Heart left ventricle (tissue), 16 donors: Measurements from ENCODE around the gene SCN9A. TPM values are rescaled to one million over a fixed set of nuclear protein-coding genes. Genes with fewer than 3 reads are reported as not detected.
"Not testable (repeated sequence)": the region's sequence is repeated elsewhere in the genome, so short reads cannot be mapped to it uniquely, and the experiment has no call there.

ENCODE experiments used
- ATAC-seq, 4 donors: fragments of 200-7000 bp; cut with Tn5 transposase; one replicate each; pipeline ENCODE4 v1.9.1; 2020 to 2022; ENCODE audit warnings: moderate library complexity in 4 of 4, mild to moderate bottlenecking in 3 of 4, moderate number of reproducible peaks in 1 of 4
- DNase-seq, 5 donors: peaks; one replicate each; pipeline ENCODE4 v3.0.0-alpha.2; 2020
- H3K27ac ChIP-seq, 12 donors: fragments of 200-600 bp; sonication (generic) in 4 of 12; one replicate each; pipeline versions ENCODE4 v1.5.0 to v1.8.0; 2016 to 2022; ENCODE audit warnings: mild to moderate bottlenecking in 2 of 12
- H3K27me3 ChIP-seq, 9 donors: fragments of 200-600 bp; sonication (generic) in 2 of 9; one replicate each; pipeline versions ENCODE4 v1.5.1 to v1.8.0; 2016 to 2022; ENCODE audit warnings: mild to moderate bottlenecking in 3 of 9
- H3K36me3 ChIP-seq, 9 donors: fragments of 200-600 bp; sonication (generic) in 2 of 9; one replicate each; pipeline versions ENCODE4 v1.5.0 to v1.8.0; 2018 to 2022; ENCODE audit warnings: mild to moderate bottlenecking in 2 of 9
- H3K4me1 ChIP-seq, 12 donors: fragments of 200-600 bp; sonication (generic) in 4 of 12; one replicate each; pipeline versions ENCODE4 v1.5.0 to v1.8.0; 2016 to 2022; ENCODE audit warnings: mild to moderate bottlenecking in 3 of 12
- H3K4me3 ChIP-seq, 12 donors: fragments of 200-600 bp; sonication (generic) in 4 of 12; one replicate each; pipeline versions ENCODE4 v1.5.0 to v1.8.0; 2017 to 2022; ENCODE audit warnings: mild to moderate bottlenecking in 9 of 12, moderate library complexity in 4 of 12
- H3K9me3 ChIP-seq, 12 donors: fragments of 200-600 bp; sonication (generic) in 4 of 12; one replicate each; pipeline versions ENCODE4 v1.5.0 to v1.8.0; 2016 to 2022; ENCODE audit warnings: mild to moderate bottlenecking in 1 of 12
- CTCF ChIP-seq, 12 donors: fragments of 200-600 bp; sonication (generic) in 4 of 12; IDR thresholded peaks; one replicate each; pipeline versions ENCODE4 v1.5.0 to v1.8.0; 2018 to 2022; ENCODE audit warnings: antibody characterized with exemption in 12 of 12, mild to moderate bottlenecking in 5 of 12
- POLR2A ChIP-seq, 2 donors: fragments of 450-650 bp; IDR thresholded peaks; one replicate each; pipeline ENCODE4 v1.6.1; 2017; ENCODE audit warnings: antibody characterized with exemption in 2 of 2, mild to moderate bottlenecking in 2 of 2, moderate library complexity in 2 of 2
- WGBS, 4 donors: extraction: QIAGEN DNeasy Blood & Tissue Kit in 2 of 4; methylation state at CpG; one replicate each; pipeline versions ENCODE4 v1.1.5 to v1.1.7; 2013 to 2018; 5-methylcytosine and 5-hydroxymethylcytosine counted together
- intact Hi-C, 10 donors: fragments of 100-400 bp; cut with DNase I; formaldehyde crosslinking; loops; one replicate each; pipeline versions ENCODE4 v1.11.1 to v1.14.2; 2022
- polyA plus RNA-seq, 2 donors: library from polyadenylated mRNA; stranded (reverse); fragments of 200-250 nt; gene quantifications; one replicate each; pipeline ENCODE4 v1.2.3, GENCODE V29; 2013
- total RNA-seq, 9 donors: library from RNA; depleted of rRNA in 2 of 9; stranded (reverse); fragments of >200 nt in 2 of 9; fragmentation: NEBNext Ultra II Directional in 3 of 9; extraction: Animal tissue kit (Norgen Biotek cat#: 25700) in 3 of 9; gene quantifications; one replicate each; pipeline versions ENCODE4 v1.1.0 to v1.2.4, GENCODE V29; 2016 to 2023
- donor health status: ischemic (EF 13 %, LVEDD 7.1; RV severe dilation, severe dysfunction).
- donor health status: healthy with polysubstance abuse.
- donor health status: DM: no; HTN: yes; CAD: no.
- donor health status: DM: no; HTN: no; CAD: no.
- donor health status: ischemic (EF 25% LVEDD 6.9; RV normal size, moderate dysfunction).
- donor health status: ischemic (EF 25% LVEDD 5.7; RV mildly dilated, moderate dysfunction).
- donor health status: healthy.
- donor health status: DM: yes; HTN: yes; CAD: no.
- donor health status: ischemic (EF 35%, LVEDD 5.7; RV mildly dilated, moderate dysfunction).
- donor health status: nonischemic (EF 11% LVEDD 7.7; RV severe dilation, severe dysfunction).
- donor health status: DM: yes; HTN: yes; CAD: no.
- donor health status: PGD.
- donor health status: ischemic (EF 29% LVEDD 5.4; RV normal size, mild dysfunction).
- donor health status: nonischemic (EF 23%, LVEDD 6.1; RV moderate dilation, normal function).

The SCN9A gene
- total and polyA plus RNA-seq, 11 donors = 0.08 to 3.2 (median 0.99) TPM

- H3K27ac ChIP-seq = no peak overlapping the region
- no peak for DNase-seq
- no peak overlapping the region for H3K4me3 ChIP-seq
- ATAC-seq = no peak
- intact Hi-C loops = no loop called here
- no peaks in the 10 kb centered on the region for H3K27me3 ChIP-seq
- no peaks in the 10 kb centered on the region for H3K36me3 ChIP-seq
- no peaks in the 10 kb centered on the region for H3K9me3 ChIP-seq
- TF ChIP-seq POLR2A (IDR thresholded peaks at IDR 0.05) (no peak), CTCF (IDR thresholded peaks at IDR 0.05) (no peak)
- no peaks in the 10 kb centered on the region for H3K4me1 ChIP-seq
Observed at GRCh38 chr2:166229678-166230023, 146.1 kb downstream of the SCN9A start.

- Histone ChIP-seq H3K4me1 (no peaks in the 10 kb centered on the region), H3K4me3 (no peak overlapping the region), H3K36me3 (no peaks in the 10 kb centered on the region), H3K9me3 (peaks cover 0 to 21% (median 0%) of the 10 kb centered on the region in 12 donors), H3K27ac (no peak overlapping the region), H3K27me3 (no peaks in the 10 kb centered on the region)
- DNase-seq (no peak), ATAC-seq (no peak)
- intact Hi-C loops = no loop called here
- TF ChIP-seq POLR2A (IDR thresholded peaks at IDR 0.05) = no peak
- TF ChIP-seq CTCF (IDR thresholded peaks at IDR 0.05) = no peak
Observed at GRCh38 chr2:166224197-166224596, 151.5 kb downstream of the SCN9A start.

GRCh38 chr2:166223298-166223697 is 152.4 kb downstream of the SCN9A start:
- no peak overlapping the region for H3K27ac ChIP-seq
- no peak overlapping the region for H3K4me3 ChIP-seq
- intact Hi-C loops = no loop called here
- no peaks in the 10 kb centered on the region for H3K27me3 ChIP-seq
- TF ChIP-seq CTCF (IDR thresholded peaks at IDR 0.05) = no peak
- no peak for TF ChIP-seq POLR2A (IDR thresholded peaks at IDR 0.05)
- no peaks in the 10 kb centered on the region for H3K4me1 ChIP-seq
- ATAC-seq (no peak), DNase-seq (no peak)
- peaks cover 0 to 21% (median 0%) of the 10 kb centered on the region in 12 donors for H3K9me3 ChIP-seq
- H3K36me3 ChIP-seq = no peaks in the 10 kb centered on the region
- WGBS, 4 donors = 92 to 96% (median 94%) methylated on average over 4 of the region's 4 CpGs

GRCh38 chr2:166211079-166211478 is 164.7 kb downstream of the SCN9A start:
- Histone ChIP-seq H3K4me1 (no peaks in the 10 kb centered on the region), H3K4me3 (no peak overlapping the region), H3K9me3 (peaks cover 0 to 38% (median 8%) of the 10 kb centered on the region in 12 donors), H3K36me3 (no peaks in the 10 kb centered on the region), H3K27ac (no peak overlapping the region), H3K27me3 (no peaks in the 10 kb centered on the region)
- intact Hi-C loops = no loop called here
- WGBS, 4 donors = 77 to 92% (median 86%) methylated on average over 1 of the region's 1 CpG
- DNase-seq (no peak), ATAC-seq (no peak)
- TF ChIP-seq CTCF (IDR thresholded peaks at IDR 0.05) (no peak), POLR2A (IDR thresholded peaks at IDR 0.05) (no peak)

GRCh38 chr2:166209944-166210343 is 165.8 kb downstream of the SCN9A start:
- DNase-seq, H3K4me1 ChIP-seq, intact Hi-C loops, H3K36me3 ChIP-seq, ATAC-seq, H3K27ac ChIP-seq, H3K4me3 ChIP-seq, H3K27me3 ChIP-seq: not testable (repeated sequence)
- WGBS, 4 donors = 92 to 99% (median 95%) methylated on average over 4 of the region's 4 CpGs
- H3K9me3 ChIP-seq = peaks cover 0 to 35% (median 5%) of the 10 kb centered on the region in 12 donors

GRCh38 chr2:166209367-166209766 is 166.4 kb downstream of the SCN9A start:
- DNase-seq, H3K27ac ChIP-seq, ATAC-seq, H3K36me3 ChIP-seq, H3K27me3 ChIP-seq, intact Hi-C loops, H3K4me1 ChIP-seq, H3K4me3 ChIP-seq: not testable (repeated sequence)
- peaks cover 0 to 34% (median 5%) of the 10 kb centered on the region in 12 donors for H3K9me3 ChIP-seq
- WGBS, 4 donors = 100% methylated on average over 1 of the region's 1 CpG; no CpG with 5 or more reads in 2 of the 4 donors

- H3K27me3 ChIP-seq, H3K27ac ChIP-seq, H3K4me1 ChIP-seq, ATAC-seq, H3K4me3 ChIP-seq, DNase-seq, intact Hi-C loops, H3K36me3 ChIP-seq: not testable (repeated sequence)
- 85 to 92% (median 87%) methylated on average over 1 of the region's 1 CpG for WGBS, 4 donors
- peaks cover 0 to 50% (median 5%) of the 10 kb centered on the region in 12 donors for H3K9me3 ChIP-seq
Observed at GRCh38 chr2:166206153-166206552, 169.6 kb downstream of the SCN9A start.
